Suprapubic skin (tissue), 3 donors: ENCODE results near the gene GATAD2B.

Source experiments
- EP300 ChIP-seq: sonication (generic); formaldehyde crosslinking; IDR thresholded peaks from one replicate; pipeline ENCODE4 v1.6.1; 2017; ENCODE audit warnings: antibody characterized with exemption
- TF ChIP-seq, protein P1 (sequence below), 2 donors: fragments of 200-600 bp in 1 of 2; fragments of 450-650 bp in 1 of 2; sonication (generic) in 1 of 2; IDR thresholded peaks; one replicate each; pipeline ENCODE4 v1.5.1; 2016 to 2019; ENCODE audit warnings: antibody characterized with exemption in 2 of 2, mild to moderate bottlenecking in 1 of 2, moderate library complexity in 1 of 2

DNA sequence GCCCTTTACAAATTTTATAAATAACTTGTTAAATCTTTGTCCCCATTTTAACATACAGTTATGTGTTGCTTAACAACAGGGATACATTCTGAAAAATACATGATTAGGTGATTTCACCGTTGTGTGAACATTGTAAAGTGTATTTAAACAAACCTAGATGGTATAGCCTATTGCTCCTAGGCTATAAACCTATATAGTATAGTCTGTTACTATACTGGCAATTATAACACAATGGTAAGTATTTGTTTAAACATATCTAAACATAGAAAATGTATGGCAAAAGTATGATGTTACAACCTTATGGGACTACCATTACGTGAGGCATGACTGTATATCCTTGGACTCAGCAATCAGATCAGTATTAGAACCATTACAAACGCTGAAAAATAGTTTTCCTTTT is 36.6 kb downstream of the GATAD2B start:
- TF ChIP-seq, protein P1, sequence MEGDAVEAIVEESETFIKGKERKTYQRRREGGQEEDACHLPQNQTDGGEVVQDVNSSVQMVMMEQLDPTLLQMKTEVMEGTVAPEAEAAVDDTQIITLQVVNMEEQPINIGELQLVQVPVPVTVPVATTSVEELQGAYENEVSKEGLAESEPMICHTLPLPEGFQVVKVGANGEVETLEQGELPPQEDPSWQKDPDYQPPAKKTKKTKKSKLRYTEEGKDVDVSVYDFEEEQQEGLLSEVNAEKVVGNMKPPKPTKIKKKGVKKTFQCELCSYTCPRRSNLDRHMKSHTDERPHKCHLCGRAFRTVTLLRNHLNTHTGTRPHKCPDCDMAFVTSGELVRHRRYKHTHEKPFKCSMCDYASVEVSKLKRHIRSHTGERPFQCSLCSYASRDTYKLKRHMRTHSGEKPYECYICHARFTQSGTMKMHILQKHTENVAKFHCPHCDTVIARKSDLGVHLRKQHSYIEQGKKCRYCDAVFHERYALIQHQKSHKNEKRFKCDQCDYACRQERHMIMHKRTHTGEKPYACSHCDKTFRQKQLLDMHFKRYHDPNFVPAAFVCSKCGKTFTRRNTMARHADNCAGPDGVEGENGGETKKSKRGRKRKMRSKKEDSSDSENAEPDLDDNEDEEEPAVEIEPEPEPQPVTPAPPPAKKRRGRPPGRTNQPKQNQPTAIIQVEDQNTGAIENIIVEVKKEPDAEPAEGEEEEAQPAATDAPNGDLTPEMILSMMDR (IDR thresholded peaks at IDR 0.05): no peak
- TF ChIP-seq EP300: no peak
